ENCODE measurements around the gene P2RY6.

Gene P2RY6

DNA sequence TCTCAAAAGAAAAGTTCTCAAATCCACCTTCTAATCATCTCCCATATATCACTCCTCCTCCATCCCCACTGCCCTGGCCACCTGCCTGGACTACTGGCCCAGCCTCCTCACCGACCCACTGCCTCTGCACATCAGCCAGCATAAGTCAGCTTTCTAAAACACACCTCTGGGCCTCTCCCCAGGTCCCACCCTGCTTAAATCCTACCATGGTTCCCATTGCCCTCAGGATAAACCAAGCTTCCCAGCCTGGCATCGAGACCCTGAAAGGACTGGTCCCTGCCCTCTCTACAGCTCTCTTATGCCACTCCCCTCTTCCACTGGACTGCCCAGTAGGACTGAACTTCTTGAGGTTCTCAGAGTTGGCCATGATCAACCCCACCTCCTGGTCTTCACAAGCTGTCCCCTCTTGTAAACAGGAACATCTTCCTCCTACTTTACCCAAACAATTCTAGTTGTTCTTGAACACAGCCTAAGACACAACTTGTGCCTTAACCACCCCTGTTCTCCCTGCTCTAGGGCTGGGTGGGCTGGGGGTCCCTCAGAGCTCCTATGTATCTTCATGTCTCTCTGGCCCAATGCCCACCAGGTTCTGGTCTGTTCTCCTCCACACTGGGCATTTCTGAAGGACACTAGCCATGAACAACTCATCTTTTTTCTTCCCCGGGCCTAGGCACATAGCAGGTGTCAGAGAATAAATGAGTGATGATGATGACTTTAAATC, 12.6 kb upstream of the P2RY6 start:
- no peak overlapping the region for H3K27ac ChIP-seq
- no peak overlapping the region for H3K4me3 ChIP-seq (ENCODE audit: low read depth in 1 of 2, low read length in 1 of 2)
- H3K36me3 ChIP-seq = no peaks in the 10 kb centered on the region
- no peak for TF ChIP-seq CTCF (IDR thresholded peaks at IDR 0.05)
- no peaks in the 10 kb centered on the region for H3K9me3 ChIP-seq
- peaks cover 0 to 4% of the 10 kb centered on the region in 2 experiments for H3K4me1 ChIP-seq (ENCODE audit: control insufficient read depth in 1 of 2, insufficient read depth in 1 of 2, low read depth in 1 of 2, low read length in 1 of 2)
- H3K27me3 ChIP-seq = peaks cover 33% of the 10 kb centered on the region

GRCh38 chr11:73260127-73260457, 12.0 kb upstream of the P2RY6 start:
- H3K4me3 ChIP-seq (ENCODE audit: low read depth in 1 of 2, low read length in 1 of 2) = no peak overlapping the region
- H3K9me3 ChIP-seq = no peaks in the 10 kb centered on the region
- H3K27me3 ChIP-seq = peaks cover 38% of the 10 kb centered on the region
- no peak for TF ChIP-seq CTCF (IDR thresholded peaks at IDR 0.05)
- H3K36me3 ChIP-seq = no peaks in the 10 kb centered on the region
- H3K4me1 ChIP-seq (ENCODE audit: control insufficient read depth in 1 of 2, insufficient read depth in 1 of 2, low read depth in 1 of 2, low read length in 1 of 2) = peaks cover 0 to 5% of the 10 kb centered on the region in 2 experiments
- no peak overlapping the region for H3K27ac ChIP-seq

DNA sequence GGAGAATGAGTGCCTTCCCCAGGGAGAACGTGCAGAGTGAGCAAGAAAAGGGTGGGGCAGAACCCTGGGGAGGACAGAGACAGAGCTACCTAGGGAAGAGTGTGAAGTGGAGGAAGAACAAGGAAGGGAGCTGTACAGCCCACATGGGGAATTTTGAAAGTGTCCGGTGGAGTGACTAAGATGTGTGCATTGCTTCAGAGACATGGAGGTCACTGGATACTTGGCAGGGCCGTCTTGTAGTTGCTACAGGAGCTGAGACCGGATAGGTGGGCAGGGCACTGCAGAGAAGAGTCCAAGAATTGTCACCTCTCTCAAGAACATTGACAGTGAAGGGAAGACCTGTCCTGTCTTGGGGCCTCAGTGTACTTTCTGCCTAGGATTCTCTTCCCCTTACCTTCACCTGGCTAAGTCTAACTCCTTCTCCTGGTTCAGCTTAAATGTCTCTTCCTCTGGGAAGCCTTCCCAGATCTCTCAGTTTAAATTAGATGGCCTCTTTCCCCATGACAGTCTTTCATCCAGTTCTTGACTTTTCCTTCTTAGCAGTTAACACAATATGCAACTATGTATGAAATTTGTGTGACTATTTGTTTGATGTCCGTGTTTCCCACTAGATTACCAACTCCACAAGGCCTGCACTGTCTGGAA, 9.2 kb upstream of the P2RY6 start:
- Histone ChIP-seq H3K27ac (no peak overlapping the region), H3K36me3 (no peaks in the 10 kb centered on the region), H3K4me1 (ENCODE audit: control insufficient read depth in 1 of 2, insufficient read depth in 1 of 2, low read depth in 1 of 2, low read length in 1 of 2) (peaks cover 0 to 5% of the 10 kb centered on the region in 2 experiments), H3K9me3 (no peaks in the 10 kb centered on the region), H3K4me3 (ENCODE audit: low read depth in 1 of 2, low read length in 1 of 2) (no peak overlapping the region), H3K27me3 (peaks cover 61% of the 10 kb centered on the region)
- no peak for TF ChIP-seq CTCF (IDR thresholded peaks at IDR 0.05)

DNA sequence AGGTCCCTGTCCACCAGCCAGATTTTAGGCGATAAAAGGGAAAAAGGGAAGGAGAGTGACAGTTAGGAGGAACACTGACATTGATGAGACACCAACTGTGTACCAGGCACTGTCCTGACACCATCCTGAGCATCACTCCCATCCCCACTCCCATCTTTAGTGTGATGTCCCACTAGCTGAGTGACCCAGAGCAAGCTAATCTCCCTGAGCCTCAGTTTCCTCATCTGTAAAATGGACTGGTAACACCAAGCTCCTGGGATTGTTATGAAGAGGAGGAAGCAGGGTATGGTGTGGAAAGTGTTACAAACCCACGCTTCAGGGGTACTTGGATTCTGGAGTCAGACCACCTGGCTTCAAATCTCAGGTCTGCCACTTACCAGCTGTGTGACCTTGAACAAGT, 8.5 kb upstream of the P2RY6 start:
- Histone ChIP-seq H3K27me3 (peaks cover 61% of the 10 kb centered on the region), H3K9me3 (no peaks in the 10 kb centered on the region), H3K4me1 (ENCODE audit: control insufficient read depth in 1 of 2, insufficient read depth in 1 of 2, low read depth in 1 of 2, low read length in 1 of 2) (peaks cover 0 to 5% of the 10 kb centered on the region in 2 experiments), H3K36me3 (no peaks in the 10 kb centered on the region), H3K27ac (no peak overlapping the region), H3K4me3 (ENCODE audit: low read depth in 1 of 2, low read length in 1 of 2) (no peak overlapping the region)
- no peak for TF ChIP-seq CTCF (IDR thresholded peaks at IDR 0.05)

DNA sequence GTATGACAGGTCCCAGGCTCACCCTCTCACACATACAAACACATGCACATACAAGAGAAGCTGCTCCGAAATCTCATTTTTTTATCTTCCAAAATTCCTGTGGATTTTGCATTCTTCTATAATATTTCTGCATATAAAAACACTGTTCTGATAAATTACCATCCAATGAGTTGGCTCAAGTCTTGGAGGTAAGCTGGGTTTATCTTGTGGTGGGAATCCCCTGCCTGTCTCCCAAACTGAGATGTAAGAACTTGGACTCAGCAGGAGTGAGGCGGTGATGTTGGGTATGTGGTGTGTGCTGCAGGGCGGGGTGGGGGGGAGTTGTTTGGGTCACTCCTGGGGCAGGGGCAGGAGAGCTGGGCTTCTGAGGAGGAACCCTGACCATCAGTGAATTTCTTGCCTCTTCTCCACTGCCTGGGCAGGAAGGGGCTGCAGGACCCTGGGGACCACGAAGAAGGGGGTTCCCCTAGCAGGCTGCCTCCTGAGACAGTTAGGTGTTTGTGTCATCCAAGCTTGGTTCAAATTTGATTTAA, 6.8 kb upstream of the P2RY6 start:
- Histone ChIP-seq H3K36me3 (no peaks in the 10 kb centered on the region), H3K27me3 (peaks cover 61% of the 10 kb centered on the region)

More for the DNA sequence above, 6.8 kb upstream of the P2RY6 start:
- Histone ChIP-seq H3K27ac (no peak overlapping the region), H3K4me1 (ENCODE audit: control insufficient read depth in 1 of 2, insufficient read depth in 1 of 2, low read depth in 1 of 2, low read length in 1 of 2) (peaks cover 0 to 5% of the 10 kb centered on the region in 2 experiments), H3K4me3 (ENCODE audit: low read depth in 1 of 2, low read length in 1 of 2) (no peak overlapping the region), H3K9me3 (no peaks in the 10 kb centered on the region)
- TF ChIP-seq CTCF (IDR thresholded peaks at IDR 0.05) = no peak

All from neutrophil (primary cell).